ENCODE data around the gene CADPS. TPM values are rescaled to one million over a fixed set of nuclear protein-coding genes. Genes with fewer than 3 reads are reported as not detected.

The CADPS gene
- polyA plus RNA-seq, 1 donor from 2014 or later = 118 TPM

- H3K9ac ChIP-seq (ENCODE audit: low read length) = no peak overlapping the region
- no peaks in the 10 kb centered on the region for H3K36me3 ChIP-seq (ENCODE audit: insufficient read depth, low read length)
- no peak overlapping the region for H2AFZ ChIP-seq (ENCODE audit: low read depth, low read length)
- H3K4me3 ChIP-seq (ENCODE audit: low read length) = no peak overlapping the region
- H3K9me2 ChIP-seq (ENCODE audit: insufficient read depth, low read length) = no peaks in the 10 kb centered on the region
- H3K79me2 ChIP-seq (replicated peaks; ENCODE audit: insufficient read depth, low read length) = no peaks in the 10 kb centered on the region
- no peaks in the 10 kb centered on the region for H3K27me3 ChIP-seq (ENCODE audit: insufficient read depth, low read depth, low read length)
- H3K9me3 ChIP-seq (ENCODE audit: low read length) = no peaks in the 10 kb centered on the region
- H4K20me1 ChIP-seq (ENCODE audit: insufficient read depth) = no peaks in the 10 kb centered on the region
- no peak overlapping the region for H3K4me2 ChIP-seq (ENCODE audit: low read length)
- TF ChIP-seq TAF1 (IDR thresholded peaks at IDR 0.05; ENCODE audit: low read depth) (no peak), EZH2 (IDR thresholded peaks at IDR 0.05; ENCODE audit: borderline replicate concordance, insufficient read depth, low read length, poor library complexity, severe bottlenecking) (no peak), REST (IDR thresholded peaks at IDR 0.05; ENCODE audit: borderline replicate concordance) (no peak), SMC3 (conservative IDR thresholded peaks at IDR 0.05; ENCODE audit: poor library complexity) (no peak), EP300 (conservative IDR thresholded peaks at IDR 0.05; ENCODE audit: poor library complexity, severe bottlenecking) (no peak), POLR2AphosphoS5 (IDR thresholded peaks at IDR 0.05) (no peak), RAD21 (conservative IDR thresholded peaks at IDR 0.05) (no peak), MXI1 (conservative IDR thresholded peaks at IDR 0.05; ENCODE audit: poor library complexity, severe bottlenecking) (no peak), CTCF (IDR thresholded peaks at IDR 0.05; ENCODE audit: poor library complexity, severe bottlenecking) (no peak)
- H3F3A ChIP-seq (ENCODE audit: insufficient read depth, low read length, poor library complexity, severe bottlenecking) = no peaks in the 10 kb centered on the region
- H3K27ac ChIP-seq (ENCODE audit: low read length) = no peak overlapping the region
Measured at GRCh38 chr3:62615258-62615849, 259.9 kb downstream of the CADPS start.

- Histone ChIP-seq H3K36me3 (ENCODE audit: insufficient read depth, low read length) (no peaks in the 10 kb centered on the region), H3K4me3 (ENCODE audit: low read length) (no peak overlapping the region), H3K27me3 (ENCODE audit: insufficient read depth, low read depth, low read length) (no peaks in the 10 kb centered on the region), H3K79me2 (replicated peaks; ENCODE audit: insufficient read depth, low read length) (no peaks in the 10 kb centered on the region), H3K27ac (ENCODE audit: low read length) (no peak overlapping the region), H4K20me1 (ENCODE audit: insufficient read depth) (no peaks in the 10 kb centered on the region), H2AFZ (ENCODE audit: low read depth, low read length) (no peak overlapping the region), H3K9me2 (ENCODE audit: insufficient read depth, low read length) (no peaks in the 10 kb centered on the region), H3K9ac (ENCODE audit: low read length) (no peak overlapping the region), H3K9me3 (ENCODE audit: low read length) (no peaks in the 10 kb centered on the region), H3F3A (ENCODE audit: insufficient read depth, low read length, poor library complexity, severe bottlenecking) (no peaks in the 10 kb centered on the region), H3K4me2 (ENCODE audit: low read length) (no peak overlapping the region)
- TF ChIP-seq SMC3 (conservative IDR thresholded peaks at IDR 0.05; ENCODE audit: poor library complexity) (no peak), EP300 (conservative IDR thresholded peaks at IDR 0.05; ENCODE audit: poor library complexity, severe bottlenecking) (no peak), RAD21 (conservative IDR thresholded peaks at IDR 0.05) (no peak), POLR2AphosphoS5 (IDR thresholded peaks at IDR 0.05) (no peak), EZH2 (IDR thresholded peaks at IDR 0.05; ENCODE audit: borderline replicate concordance, insufficient read depth, low read length, poor library complexity, severe bottlenecking) (no peak), CTCF (IDR thresholded peaks at IDR 0.05; ENCODE audit: poor library complexity, severe bottlenecking) (no peak), TAF1 (IDR thresholded peaks at IDR 0.05; ENCODE audit: low read depth) (no peak), MXI1 (conservative IDR thresholded peaks at IDR 0.05; ENCODE audit: poor library complexity, severe bottlenecking) (no peak), REST (IDR thresholded peaks at IDR 0.05; ENCODE audit: borderline replicate concordance) (no peak)
Measured at GRCh38 chr3:62614527-62614926, 260.7 kb downstream of the CADPS start.

All from neural cell (in vitro differentiated cells).